GF-D8 (cell line): ENCODE results near the gene DNAAF5.

Experiments used
- DNase-seq: peaks from one replicate; lab custom pipeline; 2025; lab: John Stamatoyannopoulos, UW

The DNAAF5 gene

DNA sequence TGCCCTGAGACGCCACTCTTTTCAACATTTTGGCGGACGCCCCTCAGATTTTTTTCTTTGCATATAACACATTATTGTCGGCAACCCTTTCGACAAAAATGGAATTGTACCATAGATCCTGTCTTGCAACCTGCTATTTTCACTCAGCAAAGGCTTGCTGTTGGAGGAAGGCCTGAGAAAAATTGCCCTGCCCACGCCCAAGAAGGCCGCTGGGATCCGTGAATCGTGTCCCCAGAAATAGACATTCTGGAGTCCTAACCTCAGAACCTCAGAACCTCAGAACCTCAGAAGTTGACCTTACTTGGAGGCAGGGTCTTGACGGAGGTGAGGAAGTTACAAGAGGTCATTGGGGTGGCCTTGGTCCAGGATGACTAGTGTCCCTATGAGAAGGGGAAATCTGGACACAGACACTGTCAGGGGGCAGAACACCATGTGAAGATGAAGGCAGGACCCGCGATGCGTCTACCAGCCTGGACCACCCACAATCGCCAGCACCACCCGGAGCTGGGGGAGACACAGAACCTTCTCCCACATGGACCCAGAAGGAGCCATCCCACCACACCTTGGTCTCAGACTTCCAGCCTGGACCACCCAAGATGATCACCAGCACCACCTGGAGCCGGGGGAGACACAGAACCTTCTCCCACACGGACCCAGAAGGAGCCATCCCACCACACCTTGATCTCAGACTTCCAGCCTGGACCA, 19.1 kb upstream of the DNAAF5 start:
- DNase-seq = no peak

DNA sequence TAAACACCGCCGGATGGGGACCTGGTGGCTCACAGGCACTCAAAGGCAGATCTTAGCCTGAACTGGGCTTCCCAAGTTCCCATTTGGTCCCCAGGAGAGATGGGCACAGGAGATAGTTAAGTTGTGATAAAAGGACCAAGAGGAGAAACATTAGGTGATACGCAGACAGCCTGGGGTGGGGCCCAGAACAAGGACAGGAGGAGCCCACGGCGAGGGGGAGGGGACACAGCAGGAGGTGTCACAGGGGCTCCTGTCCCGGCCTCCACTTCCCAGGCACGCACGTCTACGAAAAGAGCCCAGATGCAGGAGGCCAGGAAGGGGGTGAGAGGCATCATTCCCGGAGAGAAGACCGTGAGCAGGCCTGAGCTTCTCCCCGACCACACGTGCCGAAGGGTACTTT, 16.3 kb upstream of the DNAAF5 start:
- no peak for DNase-seq

DNA sequence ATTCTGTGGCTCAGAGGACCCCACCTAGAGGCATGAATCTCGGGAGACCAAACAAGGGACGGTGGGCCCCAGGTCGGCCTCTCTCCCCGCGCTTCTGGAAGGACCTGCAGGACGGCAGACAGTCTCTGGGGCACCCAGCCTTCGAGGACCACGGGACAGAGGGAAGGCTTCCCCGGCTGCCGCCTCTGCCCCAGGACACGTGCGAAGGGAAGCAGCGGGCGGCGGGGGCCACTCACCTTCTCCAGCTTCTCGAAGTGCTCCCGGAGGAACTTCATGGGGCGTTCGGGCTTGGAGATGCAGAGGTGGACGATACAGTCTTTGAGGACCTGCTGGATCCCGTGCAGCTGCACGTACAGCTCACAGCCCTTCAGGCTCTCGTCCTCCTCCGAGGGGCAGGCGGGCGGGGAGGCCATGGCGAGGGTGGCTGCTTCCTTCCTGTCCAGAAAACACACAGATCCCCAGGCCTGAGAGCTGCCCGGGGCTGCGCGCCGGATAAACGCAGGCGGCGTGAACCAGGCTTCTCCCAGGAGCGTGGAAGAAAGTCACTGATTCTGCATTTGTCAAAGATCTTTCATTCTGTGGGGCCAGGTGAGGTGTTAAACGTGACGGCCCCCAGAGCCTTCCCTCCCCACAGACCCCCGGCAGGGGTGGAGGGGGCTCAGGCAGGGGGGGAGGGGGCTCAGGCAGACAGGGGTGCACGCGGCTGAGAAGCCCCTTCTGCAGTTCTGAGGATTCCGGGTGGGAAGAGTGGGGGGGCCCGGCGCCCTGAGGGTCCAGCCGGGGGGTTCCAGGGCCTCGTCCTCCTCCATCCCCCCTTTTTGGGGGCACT, 15.2 kb upstream of the DNAAF5 start:
- no peak for DNase-seq

DNA sequence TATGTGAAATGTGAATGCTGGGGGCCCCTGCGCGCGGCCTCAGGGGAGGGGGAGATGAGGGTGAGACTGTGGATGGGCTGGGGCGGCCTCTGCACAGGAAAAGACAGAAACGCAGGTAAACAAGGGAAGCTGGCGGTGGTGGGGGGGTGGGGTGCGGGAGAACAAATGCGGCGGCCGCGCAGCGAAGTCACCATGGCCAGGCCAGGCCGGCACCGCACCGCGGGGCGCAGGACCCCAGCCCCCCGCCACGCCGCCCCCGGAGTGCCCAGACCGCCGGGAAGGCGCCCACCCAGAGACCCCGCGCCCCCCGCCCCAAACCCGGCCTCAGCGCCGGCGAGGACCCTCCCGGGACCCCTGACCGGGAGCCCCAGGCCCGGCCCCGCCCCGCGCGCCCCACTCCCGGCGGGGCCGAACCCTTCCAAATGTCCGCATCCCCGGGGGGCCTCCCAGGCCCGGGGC, 14.5 kb upstream of the DNAAF5 start:
- DNase-seq = no peak

DNA sequence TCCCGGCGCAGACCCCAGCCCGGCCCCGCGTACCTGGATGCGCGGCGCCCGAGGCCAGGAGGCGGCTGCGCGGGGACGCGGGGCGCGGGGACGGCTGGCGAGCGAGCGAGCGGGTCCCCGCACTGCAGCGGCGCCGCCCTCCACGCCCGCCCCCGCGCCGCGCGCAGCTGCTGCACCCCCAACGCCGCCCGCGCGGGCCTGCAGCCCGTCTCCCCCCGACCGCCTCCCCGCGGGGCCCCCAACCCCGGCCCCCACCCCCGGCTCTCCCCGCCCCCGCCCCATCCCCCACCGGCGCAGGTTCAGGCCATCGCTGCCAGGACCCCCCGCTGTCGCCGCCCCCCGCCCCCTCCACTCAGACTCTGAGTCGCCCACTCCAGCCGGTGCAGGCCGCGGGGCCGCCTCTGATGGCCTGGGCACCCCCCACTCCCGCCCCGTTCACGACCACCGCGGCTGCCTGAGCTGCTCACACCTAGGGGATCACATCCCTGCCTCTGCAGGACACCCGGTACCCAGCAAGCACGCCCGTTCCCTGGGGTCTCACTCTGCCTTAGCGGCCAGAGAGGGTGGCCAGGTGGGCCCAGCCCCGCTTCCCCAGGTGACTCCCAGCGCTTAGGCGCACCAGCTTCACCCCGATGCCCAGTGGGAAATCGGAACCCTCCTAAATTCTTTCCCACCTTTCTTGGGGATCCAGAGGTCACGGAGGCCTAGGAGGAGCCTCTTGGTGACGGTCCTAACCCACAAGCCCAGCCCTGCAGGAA, 13.9 kb upstream of the DNAAF5 start:
- DNase-seq = no peak

DNA sequence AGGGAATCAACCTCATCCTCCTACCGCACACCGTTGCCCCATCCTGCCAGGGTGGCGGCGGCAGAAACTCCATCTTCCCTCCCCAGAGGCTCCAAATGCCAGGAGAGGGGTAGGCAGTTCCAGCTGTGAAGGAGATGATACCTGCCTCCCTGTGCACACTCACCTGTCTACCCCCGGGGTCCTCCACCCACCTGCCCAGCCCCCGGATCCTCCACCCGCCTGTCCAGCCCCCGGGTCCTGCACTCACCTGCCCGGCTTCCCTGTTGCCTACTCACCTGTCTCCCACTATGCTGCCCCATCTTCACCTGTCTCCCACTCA, 13.4 kb upstream of the DNAAF5 start:
- no peak for DNase-seq

DNA sequence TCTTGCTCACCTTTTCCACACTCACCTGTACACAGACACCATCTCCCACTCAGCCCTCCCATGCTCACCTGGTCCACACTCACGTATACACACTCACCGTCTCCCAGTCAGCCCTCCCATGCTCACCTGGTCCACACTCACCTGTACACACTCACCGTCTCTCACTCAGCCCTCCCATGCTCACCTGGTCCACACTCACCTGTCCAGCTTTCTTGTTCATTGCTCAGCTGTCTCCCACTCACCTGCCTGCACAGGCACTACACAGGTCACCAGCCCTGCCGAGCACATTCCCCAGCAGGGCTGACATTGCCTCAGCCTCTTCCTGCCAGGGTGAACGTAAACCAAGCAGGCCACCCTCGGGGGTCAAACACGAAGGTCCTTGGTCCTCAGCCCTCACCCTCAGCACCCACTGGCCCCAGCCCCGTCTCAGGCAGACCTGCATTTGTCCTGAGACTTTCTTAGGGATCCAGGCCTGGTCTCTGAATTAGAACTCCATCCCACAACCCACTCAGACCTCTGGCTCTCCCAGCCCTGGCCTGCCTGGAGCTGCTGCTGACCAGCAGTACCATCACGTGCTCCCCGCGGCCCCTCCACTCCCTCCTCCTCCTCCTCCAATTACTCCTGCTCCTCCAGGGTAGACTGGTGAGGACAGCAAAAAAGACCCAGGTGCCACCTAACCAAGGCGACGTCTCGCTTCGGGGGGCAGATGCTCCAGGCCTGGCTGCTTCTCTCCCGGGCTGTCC, 12.8 kb upstream of the DNAAF5 start:
- no peak for DNase-seq

DNA sequence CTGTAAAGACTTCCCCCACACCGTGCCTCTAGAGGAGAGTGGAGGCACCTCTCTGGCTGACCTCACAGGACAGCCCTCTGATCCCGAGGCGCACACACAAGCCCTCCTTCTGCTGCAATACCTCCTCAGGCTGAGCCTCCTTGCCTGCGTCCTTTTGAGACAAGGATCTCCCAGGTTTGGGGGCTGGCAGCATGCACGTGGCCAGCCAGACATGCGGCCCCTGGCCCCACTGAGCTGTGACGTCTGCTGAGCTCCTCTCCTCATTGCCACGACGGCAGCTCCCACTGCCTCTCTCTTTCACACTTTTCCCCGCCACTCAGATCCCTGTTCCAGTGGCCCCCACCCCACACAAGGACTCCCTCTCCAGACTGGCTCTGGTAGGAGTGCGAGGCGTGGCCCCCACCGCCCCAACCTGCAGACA, 12.2 kb upstream of the DNAAF5 start:
- DNase-seq = no peak

DNA sequence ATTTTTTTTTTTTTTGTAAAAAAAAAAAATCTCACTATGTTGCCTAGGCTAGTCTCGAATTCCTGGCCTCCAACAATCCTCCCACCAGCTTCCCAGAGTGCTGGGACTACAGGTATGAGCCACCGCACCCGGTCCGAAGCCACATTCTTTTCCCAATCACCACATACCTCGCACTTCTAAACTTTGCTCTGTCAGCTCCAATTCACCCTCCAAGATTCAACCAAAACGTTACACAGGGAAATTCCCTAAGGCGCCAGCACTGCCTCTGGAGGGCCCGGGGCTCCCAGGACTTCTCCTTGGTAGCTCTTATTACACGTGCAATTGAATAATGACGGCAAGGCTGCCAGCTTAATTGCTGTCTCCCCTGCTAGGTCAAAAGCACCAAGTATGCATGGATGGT, 10.3 kb upstream of the DNAAF5 start:
- no peak for DNase-seq

DNA sequence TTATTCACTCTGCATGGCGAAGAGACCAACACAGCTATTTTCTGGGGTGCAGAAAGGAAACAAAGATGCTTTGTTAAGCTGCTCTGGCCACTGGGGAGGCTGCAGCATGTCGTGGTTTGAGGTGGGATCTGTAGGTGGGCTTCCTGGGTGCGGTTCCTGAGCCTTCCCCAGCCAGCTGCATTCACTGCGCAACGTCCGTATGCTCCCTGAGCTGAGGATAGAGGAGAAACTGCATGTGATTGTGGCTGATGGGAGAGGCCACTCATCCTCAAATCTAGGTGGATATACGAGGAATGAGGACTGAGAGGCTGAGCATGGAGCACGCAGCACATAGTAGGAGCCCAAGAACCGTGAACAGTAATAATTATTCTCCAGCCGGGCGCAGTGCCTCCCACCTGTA, 9.9 kb upstream of the DNAAF5 start:
- no peak for DNase-seq

DNA sequence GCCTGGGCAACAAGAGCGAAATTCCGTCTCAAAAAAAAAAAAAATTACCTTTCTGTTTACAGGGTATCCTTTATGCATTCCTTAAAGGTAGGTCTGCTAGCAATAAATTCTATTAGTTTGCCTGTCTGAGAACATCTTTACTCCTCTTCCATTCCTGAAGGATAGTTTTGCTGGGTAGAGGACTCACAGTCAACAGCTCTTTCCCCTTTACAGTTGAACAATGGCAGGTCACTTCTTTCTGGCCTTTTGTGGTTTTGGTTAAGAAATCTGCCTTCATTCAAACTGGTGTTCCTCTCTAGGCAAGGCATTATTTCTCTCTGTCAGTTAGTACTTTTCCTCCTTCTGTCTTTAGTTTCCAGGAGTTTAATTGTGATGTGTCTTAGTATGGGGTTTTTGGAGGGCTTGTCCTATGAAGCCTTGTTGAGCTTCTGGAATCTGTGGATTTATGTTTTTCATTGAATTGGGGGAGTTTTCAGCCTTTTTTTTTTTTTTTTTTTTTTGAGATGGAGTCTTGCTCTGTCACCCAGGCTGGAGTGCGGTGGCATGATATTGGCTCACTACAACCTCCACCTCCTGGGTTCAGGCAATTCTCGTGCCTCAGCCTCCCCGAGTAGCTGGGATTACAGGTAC, 4.8 kb upstream of the DNAAF5 start:
- peak; percentile 44 for DNase-seq

DNA sequence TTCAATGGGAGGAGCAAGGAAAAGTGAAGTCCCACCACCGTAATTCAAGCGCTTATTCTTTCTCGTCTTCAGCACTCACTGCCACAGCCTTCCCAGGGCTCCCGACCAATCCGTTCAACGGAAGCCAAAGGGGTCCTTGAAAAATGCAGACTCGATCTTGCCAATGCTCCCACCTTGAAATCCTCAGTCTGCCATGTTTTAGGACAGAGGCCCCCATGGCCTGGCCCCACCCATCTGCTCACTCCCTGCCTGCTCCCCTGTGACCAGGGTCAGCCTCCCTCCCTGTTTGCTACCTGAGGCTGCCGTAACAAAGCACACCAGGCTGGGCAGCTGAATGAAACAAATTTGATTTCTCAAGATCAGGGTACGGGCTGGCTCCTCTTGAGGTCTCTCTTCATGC, 3.0 kb upstream of the DNAAF5 start:
- no peak for DNase-seq

DNA sequence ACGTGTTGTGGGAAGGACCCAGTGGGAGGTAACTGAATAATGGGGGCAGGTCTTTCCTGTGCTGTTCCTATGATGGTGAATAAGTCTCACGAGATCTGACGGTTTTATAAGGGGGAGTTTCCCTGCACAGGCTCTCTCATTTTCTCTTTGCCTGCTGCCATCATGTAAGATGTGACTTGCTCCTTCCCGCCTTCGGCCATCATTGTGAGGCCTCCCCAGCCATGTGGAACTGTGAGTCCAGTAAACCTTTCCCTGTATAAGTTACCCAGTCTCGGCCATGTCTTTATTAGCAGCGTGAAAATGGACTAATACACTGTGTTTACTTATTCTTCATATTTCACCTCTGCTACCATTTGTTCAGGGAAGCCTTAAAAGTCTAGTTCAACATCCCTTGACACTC, 2.2 kb upstream of the DNAAF5 start:
- no peak for DNase-seq

DNA sequence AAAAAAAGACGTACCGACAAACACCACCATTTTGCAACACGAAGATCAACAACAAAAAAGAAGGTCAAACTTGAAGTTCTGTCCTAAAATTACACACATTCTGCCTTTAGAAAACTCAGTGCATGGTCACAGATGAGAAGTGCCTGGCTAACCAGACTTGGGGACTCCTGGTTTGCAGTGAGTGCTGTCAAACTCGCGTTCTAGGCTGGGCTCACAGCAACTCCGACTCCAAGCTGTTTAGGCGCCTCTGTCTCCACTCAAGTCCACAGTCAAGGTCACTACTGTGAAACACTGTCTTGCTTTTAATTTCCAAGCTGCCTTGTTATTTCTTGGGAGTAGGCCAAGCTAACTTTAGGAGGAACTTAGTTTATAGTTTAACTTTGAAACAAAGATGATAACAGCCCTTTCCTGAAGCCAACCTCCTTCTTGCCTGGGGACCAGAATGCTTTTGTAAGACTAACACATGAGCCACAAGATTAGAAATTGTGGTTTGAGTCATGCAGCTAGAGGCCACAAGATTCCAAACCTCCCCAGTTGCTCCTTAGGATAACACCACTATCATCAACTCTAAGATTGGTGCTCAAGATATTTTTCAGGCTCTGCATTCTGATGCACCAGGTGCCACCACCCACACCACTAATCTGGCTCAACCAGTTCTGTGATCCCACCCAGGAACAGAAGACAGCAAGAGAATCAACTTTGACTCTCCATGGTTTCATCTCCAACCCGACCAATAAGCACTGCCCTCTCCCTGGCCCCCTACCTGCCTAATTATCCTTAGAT, 1.1 kb upstream of the DNAAF5 start:
- peak; percentile 89 for DNase-seq

DNA sequence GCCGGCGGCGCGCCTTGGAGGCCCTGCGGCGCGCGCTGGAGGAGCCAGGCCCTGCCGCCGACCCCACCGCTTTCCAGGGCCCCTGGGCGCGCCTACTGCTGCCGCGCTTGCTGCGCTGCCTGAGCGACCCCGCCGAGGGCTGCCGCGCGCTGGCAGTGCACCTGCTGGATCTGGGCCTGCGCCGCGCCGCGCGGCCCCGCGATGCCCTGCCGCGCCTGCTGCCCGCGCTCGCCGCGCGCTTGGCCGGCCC, 280 bp downstream of the DNAAF5 start:
- no peak for DNase-seq

DNA sequence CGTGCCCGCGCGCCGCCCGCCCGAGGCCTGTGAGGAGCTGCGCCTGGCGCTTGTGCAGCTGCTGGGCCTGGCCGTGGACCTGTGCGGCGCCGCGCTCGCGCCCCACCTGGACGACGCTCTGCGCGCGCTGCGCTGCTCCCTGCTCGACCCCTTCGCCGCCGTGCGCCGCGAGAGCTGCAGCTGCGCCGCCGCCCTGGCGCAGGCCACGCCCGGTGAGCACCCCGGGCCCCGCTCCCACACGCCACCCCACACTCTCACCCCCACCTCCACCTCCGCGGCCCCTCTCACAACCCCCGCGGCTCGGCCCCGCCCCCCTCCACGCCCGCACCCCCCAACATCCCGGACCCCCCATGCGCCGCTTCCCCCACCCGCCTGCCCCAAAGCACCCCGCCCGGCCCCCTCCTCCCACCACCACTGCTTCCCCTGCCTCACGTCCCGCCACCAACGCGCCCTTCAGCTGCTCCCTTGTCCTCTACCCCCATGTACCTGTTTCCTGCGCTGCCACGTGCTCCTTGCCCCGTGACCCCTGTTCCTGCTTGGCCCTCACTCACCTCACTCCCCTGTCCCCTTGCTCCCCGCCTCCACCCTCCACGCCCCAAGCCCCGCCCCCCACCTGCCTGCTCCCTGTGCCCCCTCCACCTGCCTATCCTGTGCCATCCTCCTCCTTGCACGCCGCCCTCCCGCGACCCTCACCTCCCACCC, 756 bp downstream of the DNAAF5 start, which contains the start of gene PRKAR1B:
Gene PRKAR1B (minus strand): TSS at position 178 of the 702 bp plus-strand sequence. CDS start 15,776 bp downstream, outside the sequence.
- DNase-seq = peak; percentile 9

DNA sequence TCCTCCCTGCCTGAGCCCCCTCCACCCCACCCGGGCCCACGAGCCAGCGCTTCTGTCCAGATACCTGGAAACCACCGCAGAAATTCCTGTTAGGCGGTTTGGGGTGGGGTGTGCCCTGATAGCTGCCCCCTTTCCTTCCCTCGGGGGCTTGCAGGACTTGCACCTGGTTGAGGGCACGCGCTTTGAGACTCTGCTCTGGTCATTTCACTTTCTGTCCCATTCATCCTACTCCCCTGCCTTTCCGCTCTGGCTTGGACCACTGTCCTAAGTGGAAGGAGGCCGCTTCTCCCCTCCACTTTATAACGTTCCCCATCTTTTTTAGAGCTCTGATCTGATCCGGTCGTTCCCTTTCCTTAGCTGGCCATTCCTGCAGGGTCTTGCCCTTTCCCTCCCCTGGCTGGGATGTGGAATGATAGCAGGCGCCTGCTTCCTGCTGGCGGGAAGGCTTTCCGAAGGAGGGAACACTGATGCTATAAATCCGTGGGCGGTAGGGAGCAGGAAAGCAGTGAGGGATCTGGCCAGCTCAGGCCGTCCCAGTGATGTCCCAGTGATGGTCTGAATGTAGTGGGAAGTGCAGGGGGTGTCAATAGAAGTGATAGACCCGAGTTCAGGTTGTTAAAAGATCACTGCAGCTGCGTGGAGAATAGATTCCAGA, 1.4 kb downstream of the DNAAF5 start:
- DNase-seq = no peak

DNA sequence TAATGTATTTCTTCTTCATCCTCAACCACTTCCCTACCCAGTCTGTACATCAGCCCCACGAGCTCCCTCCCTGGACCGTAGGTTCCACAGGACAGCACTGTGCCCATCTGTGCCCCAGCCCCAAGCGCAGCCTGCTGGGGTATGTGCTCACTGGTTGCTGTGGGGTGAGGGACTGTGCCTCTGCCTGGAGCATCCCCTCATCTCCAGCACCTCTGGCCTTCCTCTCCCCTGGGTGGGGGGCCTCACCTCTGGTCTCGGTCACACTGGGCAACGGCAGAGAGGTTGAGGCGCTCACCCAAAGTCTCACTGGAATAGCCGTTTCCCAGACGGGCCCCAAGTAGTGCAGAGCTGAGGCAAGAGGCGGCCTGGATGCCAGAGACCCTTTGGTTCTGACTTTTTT, 2.1 kb downstream of the DNAAF5 start:
- DNase-seq = no peak

DNA sequence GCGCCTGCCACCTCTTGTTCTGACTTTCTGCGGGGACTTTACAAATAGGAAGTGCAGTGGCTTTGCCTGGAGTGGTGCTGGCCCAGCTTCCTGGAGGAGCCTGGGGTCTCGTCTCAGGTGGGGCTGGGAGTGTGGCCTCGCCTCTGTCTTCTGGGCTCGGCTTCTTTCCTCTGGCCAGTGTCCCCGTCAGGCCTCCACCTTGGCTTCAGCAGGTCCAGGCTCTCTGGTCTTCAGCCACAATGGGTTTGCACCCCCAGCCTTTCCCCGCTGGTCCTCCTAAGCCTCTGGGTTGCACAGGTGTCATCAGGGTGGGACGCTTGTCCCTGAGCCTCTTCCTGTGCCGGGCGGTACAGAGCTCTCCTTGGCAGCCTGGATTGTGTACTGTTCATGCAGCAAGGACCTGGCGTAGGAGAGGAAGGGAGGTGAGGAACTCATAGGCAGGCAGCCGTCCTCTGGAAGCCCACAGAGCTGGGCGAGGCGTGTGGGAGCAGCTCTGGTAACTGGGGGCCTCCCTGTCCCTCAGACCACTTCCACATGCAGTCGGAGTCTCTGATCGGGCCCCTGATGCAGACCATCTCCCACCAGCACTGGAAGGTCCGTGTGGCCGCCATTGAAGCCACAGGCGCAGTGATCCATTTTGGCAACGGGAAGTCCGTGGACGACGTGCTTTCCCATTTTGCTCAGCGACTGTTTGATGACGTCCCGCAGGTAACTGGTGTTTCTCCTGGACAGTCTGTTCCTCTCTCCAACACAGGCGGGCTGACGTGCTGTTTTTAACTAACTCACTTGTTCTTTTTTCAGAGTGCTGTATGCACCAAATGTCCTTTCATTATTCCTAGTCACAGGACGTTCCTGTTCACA, 2.9 kb downstream of the DNAAF5 start:
- no peak for DNase-seq
